ENCODE data around the gene STEAP3.

The STEAP3 gene

DNA sequence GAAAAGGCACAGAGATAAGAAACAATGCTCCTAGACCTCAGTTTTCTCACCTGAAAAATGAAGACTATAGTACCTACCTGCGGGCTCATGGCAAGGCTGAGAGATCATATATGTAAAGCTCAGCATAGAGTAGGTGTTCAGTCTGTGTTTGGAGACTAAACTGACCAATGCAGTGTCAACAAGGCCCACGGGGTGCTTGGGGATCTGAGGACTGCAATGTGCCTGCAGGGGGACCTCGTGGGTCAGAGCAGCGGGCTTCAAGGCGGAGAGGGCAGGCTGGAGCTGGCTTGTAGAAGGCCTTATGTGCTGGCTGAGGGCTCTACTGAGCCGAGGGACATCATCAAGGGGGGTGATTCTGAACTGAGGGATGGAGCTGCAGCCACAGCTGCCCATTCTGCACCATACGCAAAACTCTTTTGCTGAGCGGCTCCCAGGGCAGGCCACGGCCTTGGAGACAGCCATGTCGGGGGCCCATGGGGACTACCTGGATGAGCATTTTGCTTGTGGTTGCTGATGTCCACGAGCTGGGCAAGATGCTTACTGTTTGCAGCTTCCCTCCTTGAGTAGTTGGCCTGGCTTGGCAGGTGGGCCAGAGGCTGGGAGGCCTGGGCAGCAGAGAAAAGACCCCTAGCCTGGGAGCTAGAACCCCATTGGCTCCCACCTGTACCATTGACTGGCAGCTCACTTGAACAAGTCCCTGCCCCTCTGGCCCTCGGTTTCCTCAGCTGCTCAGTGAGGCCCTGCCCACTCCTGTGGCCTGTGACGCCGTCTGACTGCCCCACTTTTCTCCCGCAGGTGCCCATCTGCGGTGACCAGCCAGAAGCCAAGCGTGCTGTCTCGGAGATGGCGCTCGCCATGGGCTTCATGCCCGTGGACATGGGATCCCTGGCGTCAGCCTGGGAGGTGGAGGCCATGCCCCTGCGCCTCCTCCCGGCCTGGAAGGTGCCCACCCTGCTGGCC is 23.5 kb downstream of the STEAP3 start:
- Mint-ChIP-seq H3K27ac (no peak overlapping the region), H3K36me3 (no peaks in the 10 kb centered on the region), H3K9me3 (no peaks in the 10 kb centered on the region), H3K27me3 (no peaks in the 10 kb centered on the region), H3K4me1 (no peaks in the 10 kb centered on the region), H3K4me3 (no peak overlapping the region)

DNA sequence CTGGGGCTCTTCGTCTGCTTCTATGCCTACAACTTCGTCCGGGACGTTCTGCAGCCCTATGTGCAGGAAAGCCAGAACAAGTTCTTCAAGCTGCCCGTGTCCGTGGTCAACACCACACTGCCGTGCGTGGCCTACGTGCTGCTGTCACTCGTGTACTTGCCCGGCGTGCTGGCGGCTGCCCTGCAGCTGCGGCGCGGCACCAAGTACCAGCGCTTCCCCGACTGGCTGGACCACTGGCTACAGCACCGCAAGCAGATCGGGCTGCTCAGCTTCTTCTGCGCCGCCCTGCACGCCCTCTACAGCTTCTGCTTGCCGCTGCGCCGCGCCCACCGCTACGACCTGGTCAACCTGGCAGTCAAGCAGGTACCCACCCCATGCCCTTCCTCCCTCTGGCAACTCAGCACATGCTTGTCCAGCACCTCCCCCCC is 24.2 kb downstream of the STEAP3 start:
- no peak overlapping the region for H3K4me3 Mint-ChIP-seq
- no peak overlapping the region for H3K27ac Mint-ChIP-seq
- H3K36me3 Mint-ChIP-seq = no peaks in the 10 kb centered on the region
- no peaks in the 10 kb centered on the region for H3K27me3 Mint-ChIP-seq
- H3K4me1 Mint-ChIP-seq = no peaks in the 10 kb centered on the region
- no peaks in the 10 kb centered on the region for H3K9me3 Mint-ChIP-seq

DNA sequence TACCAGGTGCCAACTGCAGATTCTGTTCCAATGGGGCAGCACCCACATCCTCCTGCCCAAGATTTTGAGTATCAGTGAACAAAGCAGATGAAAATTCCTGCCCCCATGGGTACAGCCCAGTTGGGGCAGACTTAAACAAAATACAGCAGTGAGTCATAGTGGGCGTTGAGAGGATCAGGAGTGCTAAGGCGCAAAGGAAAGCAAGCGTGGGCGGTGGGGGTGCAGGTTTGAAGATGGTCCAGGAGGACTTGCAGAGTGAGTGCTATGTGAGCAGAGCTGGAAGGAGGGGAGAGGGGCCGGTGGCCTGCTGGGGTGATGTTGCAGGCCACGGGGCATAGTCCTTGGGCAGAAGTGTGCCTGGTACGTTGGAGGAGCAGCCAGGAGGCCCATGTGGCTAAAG is 24.7 kb downstream of the STEAP3 start:
- Mint-ChIP-seq H3K4me3 (no peak overlapping the region), H3K27ac (no peak overlapping the region), H3K4me1 (no peaks in the 10 kb centered on the region), H3K9me3 (no peaks in the 10 kb centered on the region), H3K27me3 (no peaks in the 10 kb centered on the region), H3K36me3 (no peaks in the 10 kb centered on the region)

DNA sequence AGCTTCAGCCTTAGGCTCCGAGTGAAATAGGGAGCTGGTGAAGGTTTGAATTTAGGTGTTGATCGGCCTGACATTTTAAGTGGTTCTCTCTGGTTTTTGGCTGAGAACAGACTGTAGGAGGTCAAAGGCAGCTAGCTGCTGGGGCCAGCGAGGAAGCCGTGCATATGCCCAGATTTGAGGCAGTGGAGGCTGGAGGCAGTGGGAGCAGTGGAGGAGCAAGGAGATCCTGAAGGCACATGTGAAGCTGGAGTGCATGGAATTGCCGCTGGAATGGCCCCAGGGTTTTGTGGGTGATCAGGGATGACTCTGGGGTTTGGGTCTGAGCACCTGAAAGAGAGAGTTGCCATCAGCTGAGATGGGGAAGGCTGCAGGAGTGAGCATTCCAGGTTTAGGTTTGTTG is 25.1 kb downstream of the STEAP3 start:
- H3K36me3 Mint-ChIP-seq = no peaks in the 10 kb centered on the region
- no peak overlapping the region for H3K4me3 Mint-ChIP-seq
- no peaks in the 10 kb centered on the region for H3K9me3 Mint-ChIP-seq
- no peaks in the 10 kb centered on the region for H3K27me3 Mint-ChIP-seq
- no peak overlapping the region for H3K27ac Mint-ChIP-seq
- H3K4me1 Mint-ChIP-seq = no peaks in the 10 kb centered on the region

DNA sequence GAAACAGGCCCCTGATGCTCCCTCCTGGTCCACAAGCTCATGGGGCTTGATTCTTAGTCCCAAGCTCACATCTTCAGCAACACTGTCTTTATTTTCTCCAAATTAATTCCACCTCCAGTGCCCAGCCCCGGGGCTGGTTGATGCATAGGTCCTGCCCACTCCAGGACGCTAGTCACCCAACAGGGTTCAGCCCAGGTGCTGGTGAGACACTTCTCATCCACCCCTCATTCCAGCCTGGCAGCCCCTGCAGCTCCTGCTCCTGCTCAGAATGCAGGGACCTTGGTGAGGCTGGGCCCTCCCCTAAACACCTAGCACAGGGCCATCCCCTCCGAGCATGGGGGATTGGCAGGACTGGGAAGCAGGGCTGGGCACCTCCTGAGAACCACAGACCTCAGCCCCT is 25.7 kb downstream of the STEAP3 start:
- no peaks in the 10 kb centered on the region for H3K36me3 Mint-ChIP-seq
- H3K27me3 Mint-ChIP-seq = no peaks in the 10 kb centered on the region
- H3K4me3 Mint-ChIP-seq = no peak overlapping the region
- no peaks in the 10 kb centered on the region for H3K4me1 Mint-ChIP-seq
- no peaks in the 10 kb centered on the region for H3K9me3 Mint-ChIP-seq
- H3K27ac Mint-ChIP-seq = no peak overlapping the region

DNA sequence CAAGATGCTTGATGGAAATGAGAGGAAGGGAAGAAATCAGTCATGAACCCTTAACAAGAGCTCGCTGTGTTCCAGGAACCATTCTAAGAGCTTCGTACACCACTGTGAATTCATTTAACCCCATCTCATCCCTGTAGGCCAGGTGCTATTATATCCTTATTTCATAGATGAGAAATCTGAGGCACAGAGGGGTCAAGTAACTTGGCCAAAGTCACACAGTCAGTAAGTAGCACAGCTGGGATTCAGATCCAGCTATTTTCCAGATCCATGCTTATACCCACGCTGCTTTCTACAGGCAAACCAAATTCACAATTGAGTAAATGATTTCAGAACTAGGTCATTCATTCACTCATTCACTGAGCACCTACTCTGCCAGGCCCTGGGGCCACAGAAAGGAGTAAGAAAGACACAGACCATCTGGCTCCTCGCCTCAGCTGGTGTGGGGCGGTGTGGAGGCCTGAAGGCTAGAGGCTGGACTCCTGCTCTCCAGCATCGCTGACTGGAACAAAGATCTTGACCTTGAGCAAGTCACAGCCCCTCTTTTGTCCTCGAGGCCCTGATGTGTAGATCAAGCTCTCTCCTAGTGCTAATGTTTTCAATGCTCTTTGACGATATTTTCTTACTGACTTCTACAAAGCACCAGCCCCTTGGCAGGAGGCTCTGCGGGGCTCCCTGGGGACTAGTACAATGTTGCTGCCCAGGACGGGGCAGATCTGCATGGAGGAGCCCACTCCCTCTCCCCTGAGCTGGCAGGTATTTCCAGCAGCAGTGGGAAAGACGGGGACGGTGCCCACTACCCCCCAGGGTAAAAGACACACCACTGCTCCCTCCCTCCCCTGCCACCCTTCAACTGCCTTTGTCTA is 26.5 kb downstream of the STEAP3 start:
- Mint-ChIP-seq H3K4me3 (no peak overlapping the region), H3K27ac (no peak overlapping the region), H3K27me3 (no peaks in the 10 kb centered on the region), H3K9me3 (no peaks in the 10 kb centered on the region), H3K4me1 (no peaks in the 10 kb centered on the region), H3K36me3 (no peaks in the 10 kb centered on the region)

DNA sequence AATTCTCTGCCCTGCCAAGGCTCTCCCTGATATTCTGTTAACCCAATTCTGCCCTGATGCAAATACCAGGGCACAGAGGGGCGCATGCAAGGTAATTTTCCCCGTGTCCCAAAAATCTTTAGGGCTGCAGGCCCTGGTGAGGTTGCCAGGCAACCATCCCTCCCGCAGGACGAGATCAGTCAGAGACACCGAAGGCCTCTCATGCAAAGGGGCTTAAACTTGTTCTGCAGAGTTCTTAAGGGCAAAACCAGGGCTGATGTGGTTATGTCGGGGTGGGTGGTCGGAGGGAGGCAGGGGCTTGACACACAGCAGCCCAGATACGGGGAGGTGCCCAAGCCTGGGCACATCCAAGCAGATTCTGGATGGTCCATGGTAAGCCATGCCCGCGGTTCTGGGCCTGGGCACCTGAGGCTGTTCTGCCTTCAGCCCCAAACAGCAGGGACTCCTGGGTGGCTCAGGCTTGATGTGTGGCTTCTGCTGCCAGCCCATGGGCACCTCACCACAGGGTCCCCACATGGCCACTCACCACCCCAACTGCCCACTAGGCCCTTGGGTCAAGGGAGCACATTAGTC is 27.2 kb downstream of the STEAP3 start:
- H3K4me3 Mint-ChIP-seq = no peak overlapping the region
- H3K9me3 Mint-ChIP-seq = no peaks in the 10 kb centered on the region
- H3K4me1 Mint-ChIP-seq = no peaks in the 10 kb centered on the region
- H3K27ac Mint-ChIP-seq = no peak overlapping the region
- no peaks in the 10 kb centered on the region for H3K36me3 Mint-ChIP-seq
- no peaks in the 10 kb centered on the region for H3K27me3 Mint-ChIP-seq

DNA sequence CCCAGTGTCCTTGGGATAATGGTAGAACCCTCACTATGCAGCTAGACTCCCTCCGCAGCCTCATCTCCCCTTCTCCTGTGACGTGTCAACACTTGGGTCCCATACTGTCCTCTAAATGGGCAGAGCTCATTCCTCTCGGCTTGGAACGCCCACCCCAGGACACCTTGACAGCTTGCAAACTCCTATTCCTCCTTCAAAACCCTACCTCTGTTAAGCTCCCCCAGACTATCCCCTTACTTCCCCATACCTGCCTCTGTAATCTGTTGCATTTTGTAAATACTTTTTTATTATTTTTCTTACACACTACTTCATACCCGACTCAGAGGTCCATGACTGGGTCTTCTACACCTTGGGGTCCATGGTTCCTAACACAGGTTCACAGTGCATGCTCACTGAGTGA is 28.0 kb downstream of the STEAP3 start:
- no peaks in the 10 kb centered on the region for H3K36me3 Mint-ChIP-seq
- no peak overlapping the region for H3K4me3 Mint-ChIP-seq
- H3K4me1 Mint-ChIP-seq = no peaks in the 10 kb centered on the region
- no peak overlapping the region for H3K27ac Mint-ChIP-seq
- H3K27me3 Mint-ChIP-seq = no peaks in the 10 kb centered on the region
- H3K9me3 Mint-ChIP-seq = no peaks in the 10 kb centered on the region

DNA sequence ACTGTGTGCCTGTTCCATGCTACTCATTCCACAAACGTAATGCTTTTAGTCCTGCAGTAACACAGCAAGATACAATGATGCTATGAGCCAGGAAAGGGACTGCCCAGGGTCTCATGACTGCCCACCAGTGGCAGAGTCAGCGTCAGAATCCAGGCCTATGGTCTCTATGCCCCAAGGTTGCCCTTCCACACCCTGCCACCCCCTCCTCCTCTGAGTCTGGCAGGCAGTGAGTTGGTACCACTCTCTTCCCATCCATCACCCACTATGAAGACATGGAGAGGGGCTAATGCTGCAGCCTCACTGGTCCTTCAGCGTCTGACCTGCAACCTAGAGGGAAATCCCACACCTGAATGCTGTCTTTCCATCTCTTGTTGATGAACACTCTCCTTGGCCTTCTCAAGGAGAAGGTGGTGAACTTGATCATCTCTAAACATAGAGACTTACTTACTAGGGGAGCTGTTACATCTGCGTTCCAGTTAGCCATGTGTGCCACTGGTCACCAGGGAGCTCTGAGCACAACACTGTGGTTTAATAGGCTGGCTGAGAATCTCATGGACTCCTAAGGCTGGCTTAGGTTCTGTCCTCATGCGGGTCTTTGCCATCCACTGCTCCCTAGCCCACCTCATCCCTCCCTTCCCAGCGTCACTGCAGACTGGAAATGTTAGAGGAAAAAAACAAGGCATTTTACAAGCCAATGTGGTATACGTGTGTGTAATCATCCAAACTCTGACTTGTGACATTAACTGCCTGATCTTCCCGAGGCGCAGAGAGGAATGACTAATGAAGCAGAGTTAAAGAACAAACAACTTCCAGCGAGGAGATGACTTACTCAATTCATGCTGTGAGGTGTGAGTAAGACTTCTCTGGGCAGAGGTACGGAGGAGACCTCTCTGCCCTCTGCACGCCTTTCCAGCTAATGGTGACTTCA is 28.8 kb downstream of the STEAP3 start:
- no peaks in the 10 kb centered on the region for H3K4me1 Mint-ChIP-seq
- H3K4me3 Mint-ChIP-seq = no peak overlapping the region
- no peaks in the 10 kb centered on the region for H3K36me3 Mint-ChIP-seq
- H3K9me3 Mint-ChIP-seq = no peaks in the 10 kb centered on the region
- H3K27ac Mint-ChIP-seq = no peak overlapping the region
- H3K27me3 Mint-ChIP-seq = no peaks in the 10 kb centered on the region

DNA sequence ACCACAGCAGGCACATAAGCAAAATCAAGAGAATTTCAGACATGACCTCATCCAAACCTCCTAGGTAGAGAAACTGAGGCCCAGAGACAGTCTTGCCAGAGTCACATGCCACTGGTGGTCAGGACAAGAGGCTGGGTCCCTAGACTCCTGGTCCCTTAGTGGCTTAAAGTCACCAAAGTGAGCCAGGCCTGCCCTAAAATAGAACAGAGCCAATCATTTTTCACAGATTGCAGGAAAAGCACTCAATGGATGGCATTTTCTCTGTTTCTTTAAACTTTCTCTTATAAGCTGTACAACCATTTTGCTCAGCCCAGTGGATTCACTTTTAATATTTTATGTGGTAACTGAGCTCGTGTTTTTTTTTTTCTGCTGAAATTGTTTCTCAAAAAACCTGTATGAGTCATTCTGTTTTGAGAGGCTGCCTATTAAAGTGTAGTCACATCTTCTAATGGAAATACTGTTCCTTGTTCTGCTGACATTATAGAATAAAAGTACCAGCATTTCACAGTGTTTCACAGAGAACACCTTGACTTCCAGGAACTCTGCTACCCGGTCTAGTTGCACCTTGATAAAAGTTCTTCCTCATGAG is 29.6 kb downstream of the STEAP3 start:
- no peaks in the 10 kb centered on the region for H3K4me1 Mint-ChIP-seq
- H3K9me3 Mint-ChIP-seq = no peaks in the 10 kb centered on the region
- no peaks in the 10 kb centered on the region for H3K36me3 Mint-ChIP-seq
- H3K27ac Mint-ChIP-seq = no peak overlapping the region
- no peak overlapping the region for H3K4me3 Mint-ChIP-seq
- H3K27me3 Mint-ChIP-seq = no peaks in the 10 kb centered on the region

DNA sequence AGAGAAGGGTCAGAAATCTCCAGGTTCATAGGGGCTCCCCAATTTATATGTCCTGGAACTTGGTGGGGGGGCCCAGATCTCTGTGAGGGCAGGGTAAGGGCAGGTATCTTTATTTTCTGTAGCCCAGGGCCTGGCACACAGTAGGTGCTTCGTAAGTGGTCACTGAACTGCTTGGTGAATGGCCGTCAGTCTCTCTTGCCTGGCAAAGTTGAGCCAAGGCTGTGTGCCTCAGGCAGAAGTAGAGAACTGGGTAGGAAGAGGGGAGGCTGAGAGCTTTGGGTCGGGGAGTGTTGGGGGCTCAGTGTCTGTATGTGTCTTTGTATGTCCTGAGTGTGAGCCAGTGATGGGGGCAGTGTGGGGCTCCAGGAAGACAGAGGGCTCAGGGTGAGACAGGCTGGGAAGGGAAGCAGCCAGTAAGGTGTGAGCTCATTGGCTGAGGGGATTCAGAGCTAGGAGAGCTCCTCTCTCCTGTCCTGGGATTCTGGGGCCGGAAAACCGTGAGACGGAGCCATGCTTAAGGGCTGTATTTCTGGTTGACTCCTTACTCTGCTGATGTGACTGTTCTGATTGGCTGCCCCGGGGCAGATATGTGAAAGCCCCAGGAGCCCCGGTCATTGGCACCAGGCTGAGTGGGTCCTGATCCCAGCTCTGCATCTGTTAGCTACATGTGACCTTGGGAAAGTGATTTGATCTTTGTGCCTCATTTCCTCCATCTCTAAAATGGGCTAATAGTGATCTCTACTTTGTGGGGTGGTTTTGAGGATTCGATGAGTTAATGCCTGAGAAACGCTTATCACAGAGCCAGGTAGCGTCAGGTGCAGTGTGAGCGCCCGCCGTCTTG is 30.3 kb downstream of the STEAP3 start:
- no peak overlapping the region for H3K27ac Mint-ChIP-seq
- no peaks in the 10 kb centered on the region for H3K27me3 Mint-ChIP-seq
- H3K36me3 Mint-ChIP-seq = no peaks in the 10 kb centered on the region
- H3K4me1 Mint-ChIP-seq = no peaks in the 10 kb centered on the region
- H3K9me3 Mint-ChIP-seq = no peaks in the 10 kb centered on the region
- H3K4me3 Mint-ChIP-seq = no peak overlapping the region

DNA sequence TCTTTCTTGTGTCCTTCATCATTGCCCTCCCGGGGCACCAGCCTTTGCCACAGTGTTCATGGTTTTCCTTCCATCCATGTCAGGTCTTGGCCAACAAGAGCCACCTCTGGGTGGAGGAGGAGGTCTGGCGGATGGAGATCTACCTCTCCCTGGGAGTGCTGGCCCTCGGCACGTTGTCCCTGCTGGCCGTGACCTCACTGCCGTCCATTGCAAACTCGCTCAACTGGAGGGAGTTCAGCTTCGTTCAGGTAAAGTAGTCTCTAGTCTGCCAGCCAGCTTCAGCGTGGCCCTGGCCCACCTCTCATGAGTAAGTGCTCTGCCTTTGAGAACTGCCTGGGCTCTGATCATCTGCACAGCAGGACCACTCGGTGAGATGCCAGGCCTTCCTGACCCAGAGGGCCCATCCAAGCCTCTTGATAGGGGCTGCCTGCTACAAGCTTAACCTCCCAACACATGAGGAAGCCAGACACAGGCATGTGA is 31.0 kb downstream of the STEAP3 start:
- Mint-ChIP-seq H3K4me1 (no peaks in the 10 kb centered on the region), H3K9me3 (no peaks in the 10 kb centered on the region), H3K27ac (no peak overlapping the region), H3K4me3 (no peak overlapping the region), H3K27me3 (no peaks in the 10 kb centered on the region), H3K36me3 (no peaks in the 10 kb centered on the region)

DNA sequence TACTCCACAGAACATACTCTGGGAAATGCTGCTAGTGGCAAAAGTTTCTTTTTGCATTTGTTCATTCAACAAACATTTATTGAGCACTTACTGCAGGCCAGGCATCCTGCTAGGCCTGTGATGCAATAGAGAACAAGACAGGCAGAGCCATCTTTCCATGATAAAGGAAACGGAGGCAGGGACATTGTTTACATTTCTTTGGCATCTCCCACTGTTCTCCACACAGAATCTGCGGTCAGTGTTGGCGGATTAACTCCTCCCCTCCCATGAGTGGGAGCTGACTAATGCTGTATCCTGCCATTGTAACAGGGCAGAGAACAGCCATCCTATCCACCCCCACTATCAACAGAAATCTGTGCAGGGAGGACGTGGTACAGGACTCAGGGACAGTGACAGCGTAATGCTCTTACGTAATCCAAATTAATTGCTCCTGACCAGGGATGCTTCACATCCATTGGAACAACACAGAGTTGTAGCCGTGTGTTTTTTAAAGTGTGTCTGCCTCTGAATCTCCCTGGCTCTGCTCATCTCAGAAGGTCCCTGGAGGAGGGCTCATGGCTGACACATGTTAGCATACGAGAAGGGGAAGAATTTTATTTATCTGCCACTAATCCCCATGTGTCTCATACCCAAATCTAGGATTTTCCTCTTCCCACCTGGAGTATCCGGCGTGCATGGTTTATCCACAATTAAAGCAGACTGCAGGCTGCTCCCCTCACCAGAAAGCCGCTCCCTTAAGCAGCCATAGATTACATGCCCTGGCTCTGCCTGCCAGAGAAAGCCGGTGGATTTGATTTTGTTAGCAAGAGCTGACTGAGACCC is 32.3 kb downstream of the STEAP3 start:
- Mint-ChIP-seq H3K27me3 (no peaks in the 10 kb centered on the region), H3K27ac (no peak overlapping the region), H3K4me3 (no peak overlapping the region), H3K4me1 (no peaks in the 10 kb centered on the region), H3K9me3 (no peaks in the 10 kb centered on the region), H3K36me3 (no peaks in the 10 kb centered on the region)
